Endothelial cell of umbilical vein (primary cell): ENCODE results near the gene NBEAL2.

Source experiments
- EZH2 ChIP-seq: IDR thresholded peaks from 2 replicates; pipeline ENCODE4 v1.6.1; 2012; ENCODE audit warnings: borderline replicate concordance, low read depth, mild to moderate bottlenecking, moderate library complexity, low read length, inconsistent platforms; ENCODE audit not compliant: severe bottlenecking
- TF ChIP-seq, protein P1 (sequence below), 2 donors: IDR thresholded peaks; 1 replicate in 1 of 2; 2 replicates in 1 of 2; pipeline ENCODE4 v1.5.1; 2011; ENCODE audit warnings: low read length in 2 of 2, mild to moderate bottlenecking in 2 of 2, moderate library complexity in 2 of 2, control low read depth in 1 of 2, inconsistent platforms in 1 of 2, low read depth in 1 of 2; ENCODE audit not compliant: insufficient read depth in 1 of 2; ENCODE audit errors: extremely low read depth in 1 of 2

DNA sequence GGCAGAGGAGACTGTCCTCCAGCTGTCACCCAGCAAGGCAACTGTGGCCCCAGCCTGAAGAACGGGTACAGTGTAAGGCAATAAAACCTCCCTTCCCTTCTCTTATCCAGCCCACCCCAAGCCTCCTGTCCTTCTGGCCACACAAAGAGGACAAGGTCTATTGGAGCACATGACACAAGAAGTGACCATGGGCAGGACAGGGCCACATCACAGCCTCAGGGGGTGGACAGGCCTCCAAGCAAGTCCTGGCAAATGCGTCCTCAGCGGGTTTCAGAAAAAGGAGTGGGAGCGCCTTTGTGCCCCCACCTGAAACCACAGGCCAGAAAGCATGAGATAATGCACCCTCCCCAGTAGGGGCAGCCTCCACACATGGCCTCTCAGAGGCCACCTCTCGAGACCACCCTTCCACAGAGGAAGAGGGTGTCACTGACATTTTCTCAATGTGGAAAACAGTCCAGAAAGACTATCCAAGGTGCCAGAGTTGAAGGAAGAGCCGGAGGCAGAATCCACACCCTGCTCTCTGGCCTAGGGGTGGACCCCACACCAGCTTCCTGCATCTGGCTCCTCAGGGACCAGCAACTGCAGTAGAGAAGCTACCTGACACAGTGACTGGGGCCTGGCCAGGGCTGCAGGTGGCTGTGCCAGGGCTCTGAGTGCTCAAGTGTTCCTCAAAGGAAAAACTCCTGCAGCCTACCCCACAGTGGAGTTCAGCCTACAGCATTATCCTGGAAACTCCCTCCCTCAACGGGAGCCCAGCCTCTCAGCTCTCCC lies 46.8 kb upstream of the NBEAL2 start:
- TF ChIP-seq, protein P1, sequence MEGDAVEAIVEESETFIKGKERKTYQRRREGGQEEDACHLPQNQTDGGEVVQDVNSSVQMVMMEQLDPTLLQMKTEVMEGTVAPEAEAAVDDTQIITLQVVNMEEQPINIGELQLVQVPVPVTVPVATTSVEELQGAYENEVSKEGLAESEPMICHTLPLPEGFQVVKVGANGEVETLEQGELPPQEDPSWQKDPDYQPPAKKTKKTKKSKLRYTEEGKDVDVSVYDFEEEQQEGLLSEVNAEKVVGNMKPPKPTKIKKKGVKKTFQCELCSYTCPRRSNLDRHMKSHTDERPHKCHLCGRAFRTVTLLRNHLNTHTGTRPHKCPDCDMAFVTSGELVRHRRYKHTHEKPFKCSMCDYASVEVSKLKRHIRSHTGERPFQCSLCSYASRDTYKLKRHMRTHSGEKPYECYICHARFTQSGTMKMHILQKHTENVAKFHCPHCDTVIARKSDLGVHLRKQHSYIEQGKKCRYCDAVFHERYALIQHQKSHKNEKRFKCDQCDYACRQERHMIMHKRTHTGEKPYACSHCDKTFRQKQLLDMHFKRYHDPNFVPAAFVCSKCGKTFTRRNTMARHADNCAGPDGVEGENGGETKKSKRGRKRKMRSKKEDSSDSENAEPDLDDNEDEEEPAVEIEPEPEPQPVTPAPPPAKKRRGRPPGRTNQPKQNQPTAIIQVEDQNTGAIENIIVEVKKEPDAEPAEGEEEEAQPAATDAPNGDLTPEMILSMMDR (IDR thresholded peaks at IDR 0.05; ENCODE audit: extremely low read depth in 1 of 2, insufficient read depth in 1 of 2, low read depth in 1 of 2, low read length in 2 of 2) = peak in 1 of 2 donors; percentile 13
- no peak for TF ChIP-seq EZH2
